HK-2 (cell line): ENCODE measurements around the gene TOLLIP.
"Not testable (repeated sequence)": the region's sequence is repeated elsewhere in the genome, so short reads cannot be mapped to it uniquely, and the experiment has no call there.

Experiments
- DNase-seq: peaks from one replicate; pipeline ENCODE4 v3.0.0-alpha.2; 2018; ENCODE audit not compliant: unreplicated experiment

Gene TOLLIP

DNA sequence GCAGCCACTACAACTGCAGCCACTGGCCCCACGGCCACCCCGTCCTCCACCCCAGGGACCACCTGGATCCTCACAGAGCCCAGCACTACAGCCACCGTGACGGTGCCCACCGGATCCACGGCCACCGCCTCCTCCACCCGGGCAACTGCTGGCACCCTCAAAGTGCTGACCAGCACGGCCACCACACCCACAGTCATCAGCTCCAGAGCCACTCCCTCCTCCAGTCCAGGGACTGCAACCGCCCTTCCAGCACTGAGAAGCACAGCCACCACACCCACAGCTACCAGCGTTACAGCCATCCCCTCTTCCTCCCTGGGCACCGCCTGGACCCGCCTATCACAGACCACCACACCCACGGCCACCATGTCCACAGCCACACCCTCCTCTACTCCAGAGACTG lies 63.1 kb downstream of the TOLLIP start:
- not testable (repeated sequence) for DNase-seq

DNA sequence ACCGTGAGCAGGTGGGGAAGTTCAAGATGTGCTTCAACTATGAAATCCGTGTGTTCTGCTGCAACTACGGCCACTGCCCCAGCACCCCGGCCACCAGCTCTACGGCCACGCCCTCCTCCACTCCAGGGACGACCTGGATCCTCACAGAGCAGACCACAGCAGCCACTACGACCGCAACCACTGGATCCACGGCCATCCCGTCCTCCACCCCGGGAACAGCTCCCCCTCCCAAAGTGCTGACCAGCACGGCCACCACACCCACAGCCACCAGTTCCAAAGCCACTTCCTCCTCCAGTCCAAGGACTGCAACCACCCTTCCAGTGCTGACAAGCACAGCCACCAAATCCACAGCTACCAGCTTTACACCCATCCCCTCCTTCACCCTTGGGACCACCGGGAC lies 63.7 kb downstream of the TOLLIP start:
- not testable (repeated sequence) for DNase-seq

GRCh38 chr11:1244557-1244956 lies 64.9 kb downstream of the TOLLIP start:
- not testable (repeated sequence) for DNase-seq

- DNase-seq = not testable (repeated sequence)
Observed at GRCh38 chr11:1243521-1243920, 65.9 kb downstream of the TOLLIP start.

GRCh38 chr11:1242751-1243150 lies 66.7 kb downstream of the TOLLIP start:
- not testable (repeated sequence) for DNase-seq

GRCh38 chr11:1242289-1242688 lies 67.1 kb downstream of the TOLLIP start:
- DNase-seq = no peak

DNA sequence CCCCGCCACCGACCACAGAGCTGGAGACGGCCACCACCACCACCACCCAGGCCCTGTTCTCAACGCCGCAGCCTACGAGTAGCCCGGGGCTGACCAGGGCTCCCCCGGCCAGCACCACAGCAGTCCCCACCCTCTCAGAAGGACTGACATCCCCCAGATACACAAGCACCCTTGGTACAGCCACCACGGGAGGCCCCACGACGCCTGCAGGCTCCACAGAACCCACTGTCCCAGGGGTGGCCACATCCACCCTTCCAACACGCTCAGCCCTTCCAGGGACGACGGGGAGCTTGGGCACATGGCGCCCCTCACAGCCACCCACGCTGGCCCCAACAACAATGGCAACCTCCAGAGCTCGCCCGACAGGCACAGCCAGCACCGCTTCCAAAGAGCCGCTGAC lies 67.7 kb downstream of the TOLLIP start:
- DNase-seq = no peak

GRCh38 chr11:1240771-1241170 lies 68.7 kb downstream of the TOLLIP start:
- no peak for DNase-seq

DNA sequence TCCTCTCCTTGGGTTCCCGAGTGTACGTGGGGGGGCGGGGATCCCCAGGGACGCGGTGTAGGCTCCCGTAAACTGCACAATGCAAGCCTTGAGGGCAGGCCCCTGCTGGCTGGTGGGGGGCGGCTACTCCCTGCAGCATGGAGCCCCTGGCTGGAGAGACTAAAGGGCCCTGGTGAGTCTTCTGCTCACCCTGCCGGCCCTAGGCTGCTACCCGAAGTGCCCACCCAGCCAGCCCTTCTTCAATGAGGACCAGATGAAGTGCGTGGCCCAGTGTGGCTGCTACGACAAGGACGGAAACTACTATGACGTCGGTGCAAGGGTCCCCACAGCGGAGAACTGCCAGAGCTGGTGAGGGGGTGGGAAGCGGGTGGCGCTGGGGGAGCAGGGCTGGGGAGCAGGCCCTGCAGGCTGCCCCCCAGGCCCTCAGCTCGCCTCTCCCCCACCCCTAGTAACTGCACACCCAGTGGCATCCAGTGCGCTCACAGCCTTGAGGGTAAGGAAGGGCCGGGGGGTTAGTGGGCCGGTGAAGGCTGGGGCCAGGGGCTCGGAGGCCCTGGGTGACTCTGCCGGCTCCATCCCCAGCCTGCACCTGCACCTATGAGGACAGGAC lies 69.7 kb downstream of the TOLLIP start:
- no peak for DNase-seq

GRCh38 chr11:1238767-1239595 lies 70.5 kb downstream of the TOLLIP start:
- DNase-seq = no peak

DNA sequence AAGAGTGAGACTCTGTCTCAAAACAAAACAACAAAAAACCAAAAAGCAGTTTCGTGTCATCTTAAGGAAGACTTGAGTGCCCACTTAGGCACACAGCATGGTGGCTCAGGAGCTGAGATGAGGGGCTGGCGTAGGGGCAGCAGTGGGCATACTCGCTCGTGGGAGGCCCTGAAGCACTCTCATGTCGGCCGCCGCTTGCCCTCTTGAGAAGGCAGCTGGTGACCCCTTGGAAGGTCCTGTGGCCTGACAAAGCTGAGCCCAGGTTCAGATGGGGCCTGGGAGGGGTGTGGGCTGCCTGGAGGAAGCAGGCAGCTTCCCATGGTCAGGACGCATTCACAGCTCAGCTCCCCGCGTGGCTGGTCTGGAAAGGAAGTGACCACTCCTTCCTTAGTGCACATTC lies 71.6 kb downstream of the TOLLIP start:
- DNase-seq = no peak

DNA sequence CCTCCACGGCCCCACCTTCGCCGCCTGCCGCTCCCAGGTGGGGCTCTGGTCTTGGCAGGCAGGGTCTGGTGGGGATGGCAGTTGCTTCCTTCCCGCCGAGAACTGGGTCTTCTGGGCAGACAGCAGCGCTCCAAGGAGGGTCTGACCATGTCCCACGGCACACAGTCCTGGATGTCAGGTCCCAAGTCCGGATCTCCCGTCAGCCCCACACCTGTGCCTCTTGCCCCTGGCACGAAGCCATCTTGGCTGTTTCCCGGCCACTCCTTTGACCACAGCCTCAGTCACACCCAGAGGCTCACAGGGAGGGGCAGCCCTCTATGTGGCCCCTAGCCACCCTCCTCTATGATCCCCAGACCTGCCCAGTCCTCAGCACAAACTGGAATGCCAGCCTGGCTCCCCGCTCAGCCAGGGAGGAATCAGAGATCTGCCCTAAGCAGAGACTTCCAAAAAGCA lies 72.3 kb downstream of the TOLLIP start:
- no peak for DNase-seq

GRCh38 chr11:1236316-1237127 lies 72.9 kb downstream of the TOLLIP start:
- no peak for DNase-seq

GRCh38 chr11:1235901-1236315 lies 73.5 kb downstream of the TOLLIP start:
- no peak for DNase-seq

DNA sequence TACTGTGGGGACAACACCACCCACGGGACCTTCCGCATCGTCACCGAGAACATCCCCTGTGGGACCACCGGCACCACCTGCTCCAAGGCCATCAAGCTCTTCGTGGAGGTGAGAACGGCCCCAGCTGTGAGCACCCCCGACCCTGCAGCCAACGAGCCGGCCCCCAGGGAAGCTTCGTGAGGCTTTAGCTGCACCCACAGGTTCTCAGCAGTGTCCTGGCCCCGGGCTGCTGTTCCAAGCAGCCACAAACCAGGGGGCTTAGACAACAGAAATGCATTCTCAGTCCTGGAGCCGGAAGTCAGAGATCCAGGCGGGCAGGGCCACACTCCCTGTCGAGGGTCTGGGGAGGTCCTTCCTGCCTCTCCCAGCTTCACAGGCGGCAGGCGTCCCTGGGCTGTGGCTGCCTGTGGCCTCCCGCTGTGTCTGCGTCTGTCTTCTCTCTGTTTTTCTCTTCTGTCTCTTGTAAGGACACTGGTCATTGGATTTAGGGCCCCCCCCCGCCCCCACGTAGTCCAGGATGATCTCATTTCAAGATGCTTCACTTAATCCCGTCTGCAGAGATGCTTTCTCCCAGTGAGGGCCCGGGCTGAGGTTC lies 74.0 kb downstream of the TOLLIP start:
- DNase-seq = no peak

DNA sequence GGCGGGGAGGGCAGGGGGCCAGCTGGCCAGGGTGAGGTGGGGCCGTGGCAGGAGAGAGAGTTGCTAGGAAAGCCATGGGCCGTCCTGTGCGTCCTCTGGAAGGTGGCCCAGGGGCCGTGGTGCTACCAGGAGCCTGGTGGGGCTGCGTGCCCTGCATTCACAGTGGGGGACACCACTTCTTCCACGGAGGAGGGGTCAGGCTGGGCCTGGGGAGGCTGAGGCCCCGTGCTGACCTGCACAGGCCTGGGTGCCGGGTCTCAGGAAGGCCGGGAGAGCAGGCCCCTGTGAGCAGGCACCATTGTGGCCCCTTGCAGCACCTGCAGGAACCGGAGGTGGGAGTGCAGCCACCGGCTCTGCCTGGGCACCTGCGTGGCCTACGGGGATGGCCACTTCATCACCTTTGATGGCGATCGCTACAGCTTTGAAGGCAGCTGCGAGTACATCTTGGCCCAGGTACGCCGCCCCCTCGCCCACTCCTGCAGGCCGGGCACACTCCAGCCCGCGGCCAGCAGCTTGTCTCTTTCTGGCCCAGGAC lies 74.6 kb downstream of the TOLLIP start:
- DNase-seq = no peak

GRCh38 chr11:1234054-1234720 lies 75.2 kb downstream of the TOLLIP start:
- no peak for DNase-seq

GRCh38 chr11:1233351-1234053 lies 75.9 kb downstream of the TOLLIP start:
- DNase-seq = no peak

GRCh38 chr11:1232883-1233321 lies 76.5 kb downstream of the TOLLIP start:
- DNase-seq = no peak
